ENCODE results near the gene MS4A18. TPM values are rescaled to one million over a fixed set of nuclear protein-coding genes. Genes with fewer than 3 reads are reported as not detected.

Gene MS4A18
- total RNA-seq, 1 donor from 2014 or later = not detected

GRCh38 chr11:60786811-60787567 is 62.5 kb downstream of the MS4A18 start:
- DNase-seq (ENCODE audit: low read depth) = peak; percentile 53

- no peak for DNase-seq (ENCODE audit: low read depth)
These were observed 64.0 kb downstream of the MS4A18 start for GRCh38 chr11:60788401-60789125.

- DNase-seq (ENCODE audit: low read depth) = no peak
These were observed 66.2 kb downstream of the MS4A18 start for GRCh38 chr11:60790726-60791125.

DNA sequence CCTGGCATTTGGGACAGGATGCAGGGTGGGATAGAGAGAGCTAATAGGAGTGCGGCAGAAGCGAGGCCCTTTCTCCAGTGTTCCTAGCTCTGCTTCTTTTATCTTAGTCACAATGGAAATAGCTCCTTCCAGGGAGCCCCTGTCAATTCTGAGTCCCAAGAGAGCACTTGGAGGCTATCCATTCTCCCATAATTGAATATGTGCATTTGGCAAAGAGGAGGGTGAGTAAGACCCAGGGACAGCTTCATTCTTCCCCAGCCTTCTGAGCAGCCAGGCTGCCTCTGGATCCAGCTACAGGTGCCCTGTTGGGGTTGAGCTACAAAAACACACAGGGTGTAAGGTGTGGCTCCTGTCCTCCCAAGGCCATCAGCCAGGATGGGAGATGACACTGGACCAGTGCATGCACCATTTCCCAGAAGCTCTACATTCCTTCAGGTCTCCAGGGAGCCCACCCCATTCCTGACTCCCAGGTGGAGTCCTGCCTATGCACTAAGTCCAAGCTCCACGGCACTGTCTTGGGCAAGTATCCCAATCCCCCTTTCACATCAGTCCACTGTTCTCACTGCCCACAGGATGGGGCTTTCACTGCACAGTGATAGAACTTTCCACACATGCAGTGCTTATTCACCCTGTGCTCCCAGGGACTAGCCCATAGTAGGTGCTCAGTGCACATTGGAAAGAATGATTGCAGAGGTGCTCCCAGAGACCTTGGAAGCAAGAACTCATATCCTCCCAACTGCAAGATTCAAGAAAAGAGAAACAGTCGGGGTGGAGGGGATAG is 66.8 kb downstream of the MS4A18 start:
- no peak for DNase-seq (ENCODE audit: low read depth)

DNA sequence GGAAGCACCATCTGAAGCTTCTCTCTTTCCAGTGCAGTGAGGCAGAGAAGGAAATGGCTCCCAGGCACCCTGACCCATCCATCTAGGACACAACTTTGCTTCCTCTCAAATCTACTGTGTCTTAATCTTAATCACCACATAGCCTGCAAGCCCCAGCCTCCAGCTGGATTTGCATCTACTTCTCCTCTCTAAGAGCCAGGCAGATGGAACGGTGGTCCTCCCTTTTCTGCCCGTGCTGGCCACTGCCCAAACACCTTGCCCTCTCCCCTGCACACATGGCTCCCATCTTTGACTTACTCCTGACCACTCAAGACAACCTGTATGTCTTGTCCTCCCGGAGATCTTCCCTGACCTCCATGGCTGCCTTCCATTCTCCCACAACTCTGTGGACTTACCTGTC is 68.0 kb downstream of the MS4A18 start:
- DNase-seq (ENCODE audit: low read depth) = no peak

Other genes starting within 250 kb of the MS4A18 start
- gene MS4A12, start 231.9 kb upstream of the MS4A18 start, total RNA-seq = not detected in 2 replicates
- not detected in 2 replicates for gene MS4A13, start 209.3 kb upstream of the MS4A18 start, total RNA-seq
- not detected in 2 replicates for gene MS4A8, start 25.1 kb upstream of the MS4A18 start, total RNA-seq
- gene MS4A15, start 32.1 kb downstream of the MS4A18 start, total RNA-seq = not detected in 2 replicates
- gene MS4A10, start 60.6 kb downstream of the MS4A18 start, total RNA-seq = not detected in 2 replicates
- gene CCDC86, start 117.4 kb downstream of the MS4A18 start, total RNA-seq = 6.4 and 21.2 TPM in 2 replicates
- not detected in 2 replicates for gene PTGDR2, start 131.2 kb downstream of the MS4A18 start, total RNA-seq
- not detected in 2 replicates for gene ZP1, start 142.8 kb downstream of the MS4A18 start, total RNA-seq
- gene PRPF19, start 181.9 kb downstream of the MS4A18 start, total RNA-seq = 32.6 and 49.8 TPM in 2 replicates
- 18.6 and 37.7 TPM in 2 replicates for gene TMEM109, start 189.4 kb downstream of the MS4A18 start, total RNA-seq
- gene TMEM132A, start 199.7 kb downstream of the MS4A18 start, total RNA-seq = 137 and 213 TPM in 2 replicates
- 0.89 and 5.9 TPM in 2 replicates for gene SLC15A3, start 227.5 kb downstream of the MS4A18 start, total RNA-seq
- gene CD6, start 247.0 kb downstream of the MS4A18 start, total RNA-seq = not detected in 2 replicates